Skeletal muscle cell (primary cell): ENCODE results near the gene PPP1R12B.
A peak's percentile ranks its signal among the peaks of the same experiment; 100 is the strongest.
"Not testable (repeated sequence)": the region's sequence is repeated elsewhere in the genome, so short reads cannot be mapped to it uniquely, and the experiment has no call there.

Source experiments
- DNase-seq: peaks from one replicate; pipeline ENCODE4 v3.0.0-alpha.2; 2010; ENCODE audit warnings: low read depth
- H3K4me3 ChIP-seq: 2 replicates; pipeline ENCODE4 v1.5.1; 2011; ENCODE audit warnings: low read depth, mild to moderate bottlenecking, control low read depth, low read length, moderate library complexity

Gene PPP1R12B

DNA sequence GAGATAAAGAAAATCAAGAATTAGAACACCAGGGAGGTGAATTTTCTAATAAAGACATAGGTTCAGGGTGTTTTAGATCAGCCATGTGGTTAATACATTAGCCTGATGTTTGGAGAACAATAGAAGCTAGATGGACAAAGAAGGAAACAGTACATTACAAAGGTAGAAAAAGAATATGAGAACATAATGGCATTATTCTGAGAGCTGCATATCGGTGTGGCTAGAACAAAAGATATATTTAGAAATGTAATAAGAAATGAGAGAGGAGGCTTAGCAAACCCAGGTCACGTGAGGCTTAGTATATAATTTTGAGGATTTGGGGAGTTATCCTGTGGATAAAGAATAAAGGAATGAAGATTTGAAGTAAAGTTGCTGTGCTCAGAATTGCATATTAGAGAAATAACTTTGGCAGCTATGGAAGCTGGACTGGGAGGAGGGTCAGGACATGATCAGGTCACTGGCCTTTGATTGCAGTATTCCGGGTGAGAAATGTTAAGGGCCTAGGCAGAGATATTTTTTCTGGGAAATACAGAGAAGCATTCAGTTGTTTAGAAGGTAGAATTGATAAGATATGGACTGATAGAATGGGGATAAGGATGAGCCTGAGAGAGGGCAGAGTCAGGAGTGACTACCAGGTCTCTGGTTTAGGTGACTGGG, 197.3 kb downstream of the PPP1R12B start:
- DNase-seq = not testable (repeated sequence)

DNA sequence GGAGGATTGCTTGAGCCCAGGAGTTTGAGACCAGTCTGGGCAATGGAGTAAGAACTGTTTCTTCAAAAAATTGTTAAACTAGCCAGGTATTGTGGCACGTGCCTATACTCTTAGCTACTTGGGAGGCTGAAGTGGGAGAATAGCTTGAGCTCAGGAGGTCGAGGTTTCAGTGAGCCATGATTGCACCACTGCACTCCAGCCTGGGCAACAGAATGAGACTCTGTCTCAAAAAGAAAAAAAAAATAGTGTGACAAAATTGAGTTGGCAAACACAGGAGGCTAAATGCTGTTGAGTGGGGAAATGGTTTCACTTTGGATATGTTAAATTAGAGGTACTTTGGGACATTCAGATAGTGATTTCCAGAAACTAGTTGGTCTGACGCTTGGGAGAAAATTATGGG, 197.9 kb downstream of the PPP1R12B start:
- not testable (repeated sequence) for H3K4me3 ChIP-seq, DNase-seq

More for the DNA sequence above, 197.3 kb downstream of the PPP1R12B start:
- H3K4me3 ChIP-seq = not testable (repeated sequence)

DNA sequence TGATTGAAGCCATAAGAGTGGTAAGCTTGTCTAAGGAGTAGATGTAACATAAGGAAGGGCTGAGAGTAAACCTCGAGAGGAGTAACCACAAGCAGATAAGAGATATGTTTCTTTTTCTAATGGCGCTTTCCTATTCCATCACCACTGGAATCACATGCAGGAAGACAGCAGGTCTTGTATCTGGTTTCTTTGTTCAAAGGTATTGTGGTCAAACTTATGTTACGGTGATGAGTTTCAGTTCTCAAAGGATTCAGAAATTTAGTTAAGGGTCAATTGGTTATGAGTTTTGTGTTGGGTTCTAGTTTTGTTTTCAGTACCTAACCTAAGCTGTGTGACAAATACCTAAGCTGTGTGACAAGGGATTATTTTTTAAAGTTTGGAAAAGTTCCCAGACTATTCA, 198.3 kb downstream of the PPP1R12B start:
- DNase-seq, H3K4me3 ChIP-seq: not testable (repeated sequence)

DNA sequence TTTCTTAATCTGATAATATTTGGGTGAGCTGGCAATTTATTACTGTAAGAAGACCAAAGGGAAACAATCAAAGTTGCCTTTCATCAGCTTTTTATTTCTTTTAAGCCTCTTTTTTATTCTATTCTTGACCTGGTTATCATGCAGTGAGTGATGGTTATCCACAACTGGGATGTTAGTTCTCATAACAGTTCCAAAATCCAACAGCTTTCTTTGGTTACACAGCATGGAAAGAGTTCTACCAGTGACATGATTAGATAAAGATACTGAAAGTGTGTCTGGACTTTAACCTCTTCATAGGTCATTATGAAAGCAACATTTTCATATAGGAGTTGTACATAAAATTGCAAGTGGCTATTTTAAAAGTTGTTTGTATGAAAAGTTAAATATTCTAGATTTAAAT, 198.7 kb downstream of the PPP1R12B start:
- no peak for DNase-seq
- no peak overlapping the region for H3K4me3 ChIP-seq

DNA sequence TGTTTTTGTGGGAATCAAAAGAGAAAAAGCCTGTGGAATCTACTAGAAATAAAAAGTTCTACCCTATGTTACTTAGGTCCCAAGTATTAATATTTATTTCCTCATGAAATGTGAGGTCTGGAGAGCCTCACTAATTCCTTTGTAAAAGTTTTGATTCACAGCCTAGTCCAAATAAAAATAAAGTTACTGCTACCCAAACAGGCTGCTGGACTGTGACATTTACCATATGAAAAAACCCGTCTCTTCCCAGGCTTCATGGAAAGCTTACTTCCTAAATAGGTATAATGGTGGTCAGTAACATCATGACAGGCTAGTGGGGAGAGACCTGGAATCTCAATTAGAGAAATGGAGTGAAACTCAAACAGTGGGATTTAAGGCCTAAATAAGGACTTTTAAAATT, 201.6 kb downstream of the PPP1R12B start:
- DNase-seq, H3K4me3 ChIP-seq: not testable (repeated sequence)

DNA sequence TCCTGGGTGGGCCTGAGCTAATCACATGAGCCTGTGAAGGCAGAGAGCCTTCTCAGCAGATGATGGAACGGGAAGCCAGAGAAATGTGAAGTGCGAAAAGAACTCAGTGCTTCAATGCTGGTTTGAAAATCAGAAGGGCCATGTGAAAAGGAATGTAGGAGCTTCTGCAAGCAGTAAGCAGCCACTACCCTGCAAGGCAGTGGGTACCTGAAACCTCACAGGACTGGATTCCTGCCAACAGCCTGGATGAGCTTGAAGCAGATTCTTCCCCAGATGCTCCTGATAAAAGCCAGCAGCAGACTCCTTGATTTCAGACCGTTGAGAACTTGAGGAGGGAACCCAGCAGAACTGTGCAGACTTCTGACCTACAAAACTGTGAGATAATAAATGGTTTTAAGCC, 203.2 kb downstream of the PPP1R12B start:
- no peak overlapping the region for H3K4me3 ChIP-seq
- no peak for DNase-seq

DNA sequence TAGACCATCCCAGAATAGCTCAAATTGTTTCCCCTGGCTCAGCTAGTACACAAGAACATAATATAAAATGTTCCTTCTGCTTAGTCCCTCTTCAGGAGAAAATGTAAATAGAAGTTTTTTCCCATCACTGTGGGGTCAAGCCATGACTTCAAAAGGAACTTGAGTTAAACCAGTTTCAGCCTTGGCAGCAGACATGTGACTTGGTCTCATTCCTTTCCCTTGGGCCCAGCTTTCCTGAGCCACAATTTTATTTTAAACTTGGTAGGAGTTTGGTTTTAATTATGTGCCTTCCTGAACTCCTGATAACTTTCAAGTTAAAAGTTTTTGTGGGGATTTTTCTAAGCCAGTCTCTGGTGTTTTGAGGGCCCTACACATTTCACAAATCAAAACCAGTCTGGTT, 204.1 kb downstream of the PPP1R12B start:
- H3K4me3 ChIP-seq, DNase-seq: not testable (repeated sequence)

DNA sequence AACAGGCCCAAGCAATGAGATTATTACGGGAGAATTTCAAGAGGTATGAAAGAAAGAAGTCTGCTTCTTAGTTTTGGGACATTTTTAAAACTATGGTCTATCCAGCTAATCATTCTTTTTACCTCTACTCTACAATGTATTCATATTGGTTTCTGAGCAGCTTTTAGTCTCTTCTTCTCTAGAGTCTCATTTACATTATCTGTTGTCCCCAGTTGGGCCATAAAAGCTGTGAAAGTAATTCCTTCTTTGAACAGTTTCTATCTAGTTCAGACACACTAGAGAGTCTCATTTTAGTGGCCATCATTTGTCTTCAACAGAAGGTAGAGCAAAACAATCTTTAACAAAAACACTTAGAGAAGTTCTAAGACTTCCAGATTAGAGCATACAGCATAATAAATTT, 204.6 kb downstream of the PPP1R12B start:
- not testable (repeated sequence) for DNase-seq, H3K4me3 ChIP-seq

DNA sequence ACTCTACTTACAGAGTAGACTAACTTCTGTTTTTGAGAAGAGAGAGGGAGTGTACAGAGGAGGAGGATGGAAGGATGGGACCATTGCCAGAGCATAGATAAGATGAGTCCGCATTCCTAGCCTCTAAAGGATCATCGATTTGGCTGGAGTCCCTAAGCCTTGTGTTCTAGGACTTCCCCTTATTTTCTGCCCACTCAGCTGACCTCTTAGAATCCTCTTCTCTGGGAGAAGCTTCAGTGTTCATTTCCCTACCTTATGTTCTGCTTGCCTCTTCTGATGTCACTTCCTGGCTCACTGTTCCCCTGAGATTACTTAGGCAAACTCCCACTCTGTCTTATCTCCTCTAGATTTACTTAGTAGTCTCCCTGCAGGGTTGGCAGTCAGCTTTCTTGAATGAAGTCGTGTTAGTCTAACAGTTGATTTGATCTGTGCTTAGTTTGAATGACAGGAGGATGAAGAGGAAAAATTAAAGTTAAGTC, 205.1 kb downstream of the PPP1R12B start:
- H3K4me3 ChIP-seq = no peak overlapping the region
- DNase-seq = peak; percentile 69

DNA sequence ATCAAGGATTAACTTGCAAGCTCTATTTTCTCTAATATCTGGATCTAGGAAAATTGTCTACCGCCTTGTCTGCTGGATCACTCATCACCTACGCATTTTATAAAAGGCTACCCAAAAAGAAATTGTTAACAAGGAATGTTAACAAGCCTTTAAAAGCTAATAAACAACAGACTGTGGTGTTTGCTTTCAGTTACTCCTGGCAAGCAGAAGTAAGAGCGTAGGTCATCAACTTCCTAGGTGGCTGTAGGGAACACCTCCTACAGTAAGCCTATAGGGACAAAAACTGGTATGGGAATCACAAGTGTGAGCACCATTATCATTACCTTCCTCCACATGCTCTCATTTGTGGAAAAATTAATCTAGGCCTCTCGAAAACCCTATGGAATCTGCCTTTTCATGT, 206.1 kb downstream of the PPP1R12B start:
- not testable (repeated sequence) for H3K4me3 ChIP-seq, DNase-seq

DNA sequence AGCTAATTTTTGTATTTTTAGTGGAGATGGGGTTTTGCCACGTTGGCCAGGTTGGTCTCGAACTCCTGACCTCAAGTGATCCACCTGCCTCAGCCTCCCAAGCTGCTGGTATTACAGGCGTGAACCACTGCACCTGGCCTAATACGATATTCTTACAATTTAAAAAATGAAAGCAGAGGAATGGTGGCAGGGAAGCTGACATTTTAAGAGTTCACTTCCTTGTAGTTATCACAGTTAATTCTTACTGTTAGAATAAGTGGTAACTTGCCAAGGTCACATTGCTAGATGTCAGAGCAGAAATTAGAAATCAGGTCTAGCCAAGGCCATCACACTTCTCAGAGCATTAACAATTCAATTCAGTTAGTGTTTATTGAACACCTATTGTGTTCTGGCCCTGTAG, 207.5 kb downstream of the PPP1R12B start:
- H3K4me3 ChIP-seq, DNase-seq: not testable (repeated sequence)

DNA sequence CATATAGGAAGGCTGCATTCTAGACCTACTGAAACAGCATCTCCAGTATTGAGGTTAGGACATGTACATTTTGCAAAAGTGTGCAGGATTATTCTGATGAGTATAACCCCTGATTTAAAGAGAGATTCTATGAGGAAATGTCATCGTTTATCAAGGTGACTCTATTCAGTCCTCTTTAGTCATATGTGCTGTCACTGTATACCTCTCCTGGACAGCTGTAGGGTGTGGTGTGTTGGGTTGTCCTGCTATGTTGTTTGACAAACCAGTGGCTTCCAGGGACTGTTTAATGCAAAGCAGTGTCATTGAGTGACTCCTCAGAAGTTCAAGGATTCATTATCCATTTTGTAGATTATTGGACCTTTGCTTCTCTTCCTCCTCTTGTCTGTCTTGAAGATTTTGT, 209.2 kb downstream of the PPP1R12B start:
- not testable (repeated sequence) for H3K4me3 ChIP-seq, DNase-seq

DNA sequence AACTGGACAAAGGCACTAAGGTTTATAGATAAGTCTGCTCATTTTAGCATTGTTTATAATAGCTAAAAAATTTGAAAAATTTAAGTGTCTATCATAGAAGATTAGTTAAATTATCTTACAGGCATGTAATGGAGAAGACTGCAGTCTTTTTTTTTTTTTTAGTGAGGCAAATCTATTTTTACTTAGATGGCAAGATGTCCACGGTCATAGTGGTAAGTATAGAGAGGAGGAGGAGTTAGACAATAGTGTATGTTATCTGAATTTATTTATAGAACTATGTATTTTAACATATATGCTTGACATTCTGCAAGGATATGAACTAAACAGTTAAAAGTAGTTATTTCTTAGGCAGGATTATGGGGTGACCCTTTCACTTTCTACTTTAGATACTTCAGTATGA, 212.7 kb downstream of the PPP1R12B start:
- no peak overlapping the region for H3K4me3 ChIP-seq
- no peak for DNase-seq

DNA sequence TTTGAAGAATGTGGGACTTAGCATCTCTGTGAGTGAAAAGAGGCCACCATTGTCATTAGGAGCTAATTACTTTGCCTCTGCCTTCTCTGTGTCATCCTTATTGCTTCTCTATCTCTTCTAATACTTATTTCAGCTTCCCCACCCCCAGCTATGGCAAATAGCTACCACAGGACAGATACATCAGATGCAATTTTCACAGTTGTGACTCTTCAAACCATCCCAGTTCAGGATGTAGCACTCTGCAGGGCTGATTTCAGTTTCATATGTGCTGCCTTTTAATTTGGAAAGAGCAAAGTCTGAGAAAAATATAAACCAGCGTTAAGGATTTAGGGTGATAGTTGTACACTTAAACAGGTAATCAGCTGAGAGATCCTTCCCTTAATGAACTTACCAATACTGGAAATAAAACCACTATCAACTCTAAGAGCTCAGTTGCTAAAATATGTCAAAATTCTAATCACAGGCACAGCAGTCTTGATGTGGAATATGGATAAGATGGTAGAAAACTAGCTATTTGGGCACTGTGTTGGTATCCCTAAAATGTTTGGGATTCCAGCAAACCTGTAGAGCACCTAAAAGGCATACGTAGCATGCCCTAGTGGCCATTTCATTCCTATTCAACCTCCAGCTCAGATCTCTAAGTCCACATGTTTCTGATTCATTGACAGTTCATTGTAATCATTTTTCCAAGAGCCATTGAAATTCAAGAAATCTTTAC, 213.4 kb downstream of the PPP1R12B start:
- no peak overlapping the region for H3K4me3 ChIP-seq
- DNase-seq = no peak

DNA sequence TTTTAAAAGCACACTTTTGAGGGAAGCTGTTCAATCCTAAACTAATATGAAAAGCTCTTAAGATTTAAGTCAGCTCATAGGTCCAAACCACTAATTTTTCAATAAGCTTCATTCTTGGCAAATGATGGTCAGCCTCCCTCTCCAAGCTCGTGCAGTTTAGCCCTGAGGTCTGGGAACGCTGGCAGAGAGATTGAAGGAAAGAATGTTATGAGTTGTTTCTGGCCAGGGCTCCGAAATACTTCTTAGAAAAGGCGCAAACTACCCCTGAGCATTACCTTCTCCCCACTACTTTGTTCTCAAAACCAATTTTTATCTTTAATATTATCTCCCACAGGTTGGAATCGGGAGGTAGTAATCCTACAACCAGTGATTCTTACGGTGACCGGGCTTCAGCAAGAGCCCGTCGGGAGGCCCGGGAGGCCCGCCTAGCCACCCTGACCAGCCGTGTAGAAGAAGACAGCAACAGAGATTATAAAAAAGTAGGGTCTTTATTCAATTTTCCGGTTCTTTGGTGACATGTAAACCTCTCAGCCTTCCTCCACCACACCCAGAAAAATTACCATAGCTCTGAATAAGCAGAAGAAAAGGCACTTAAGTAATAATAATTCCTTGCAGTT, 214.1 kb downstream of the PPP1R12B start:
- no peak for DNase-seq
- no peak overlapping the region for H3K4me3 ChIP-seq

DNA sequence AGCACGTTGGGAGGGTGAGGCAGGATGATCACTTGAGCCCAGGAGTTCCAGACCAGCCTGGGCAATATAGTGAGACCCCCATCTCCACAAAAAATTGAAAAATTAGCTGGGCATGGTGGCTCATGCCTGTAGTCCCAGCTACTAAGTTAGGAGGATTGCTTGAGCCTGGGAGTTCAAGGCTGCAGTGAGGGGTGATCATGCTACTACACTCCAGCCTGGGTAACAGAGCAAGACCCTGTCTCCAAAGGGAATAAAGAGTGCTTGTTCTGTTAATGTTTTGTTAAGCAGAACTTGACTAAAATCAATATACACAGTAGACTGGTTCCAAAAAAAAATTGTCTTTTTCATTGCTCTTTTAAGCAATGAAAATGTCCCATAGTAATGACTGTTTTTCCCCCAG, 215.3 kb downstream of the PPP1R12B start:
- H3K4me3 ChIP-seq = no peak overlapping the region
- no peak for DNase-seq

DNA sequence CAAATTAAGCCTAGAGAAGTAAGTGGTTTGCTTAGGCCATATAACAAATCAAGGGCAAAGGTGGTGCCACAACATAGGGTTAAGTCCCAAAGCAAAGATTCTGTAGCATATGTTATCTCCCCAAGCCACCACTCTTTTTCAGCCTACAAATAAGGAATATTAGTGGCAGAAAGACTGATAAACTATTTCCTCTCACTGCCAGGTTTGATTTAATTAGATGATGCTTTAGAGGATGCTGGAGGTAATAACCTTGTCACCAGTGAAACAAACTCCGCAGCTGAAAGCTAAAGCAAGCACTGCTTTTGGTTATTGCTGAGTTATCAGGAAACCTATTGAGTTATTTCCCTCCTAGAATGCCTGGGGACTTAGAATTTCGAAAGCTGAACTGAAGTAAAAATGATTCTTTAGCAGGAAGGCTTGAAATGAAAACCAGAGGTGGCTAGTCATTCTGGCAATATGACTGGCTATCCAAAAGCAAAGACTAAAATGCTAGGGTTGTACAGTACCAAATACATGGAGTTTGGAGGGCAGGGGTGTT, 216.5 kb downstream of the PPP1R12B start:
- no peak for DNase-seq
- H3K4me3 ChIP-seq = no peak overlapping the region

DNA sequence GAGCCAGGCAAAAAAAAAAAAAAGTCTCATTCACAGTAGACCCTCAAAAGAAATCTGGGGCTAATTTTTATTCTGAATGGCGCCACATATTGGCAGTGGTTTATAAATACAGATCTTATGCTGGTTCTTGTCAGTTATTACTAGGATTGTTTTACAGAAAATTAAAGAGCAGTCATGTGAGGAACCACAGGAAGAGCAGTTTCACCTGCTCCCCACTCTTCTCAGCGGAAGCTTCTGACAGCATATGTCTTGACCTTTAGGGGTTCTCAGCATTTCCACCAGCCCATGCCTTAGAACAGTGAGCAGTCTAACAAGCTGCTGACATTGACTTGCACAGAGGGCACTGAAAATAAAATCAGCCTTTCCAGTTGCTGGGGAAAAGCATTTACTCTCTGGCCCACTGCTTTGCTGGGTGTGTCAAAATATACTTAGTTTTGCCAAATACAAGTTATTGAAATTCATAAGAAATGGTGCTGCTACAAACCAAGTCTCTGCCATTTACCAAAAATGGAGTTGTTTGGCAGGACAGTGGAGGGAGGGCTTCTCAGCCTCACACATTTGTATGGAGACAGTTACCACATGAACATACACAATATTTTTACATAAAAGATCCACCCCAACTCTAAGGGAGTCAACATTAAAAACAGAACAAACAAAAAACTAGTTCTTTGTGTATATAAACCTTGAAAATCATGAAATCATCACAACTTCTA, 217.5 kb downstream of the PPP1R12B start:
- no peak for DNase-seq

DNA sequence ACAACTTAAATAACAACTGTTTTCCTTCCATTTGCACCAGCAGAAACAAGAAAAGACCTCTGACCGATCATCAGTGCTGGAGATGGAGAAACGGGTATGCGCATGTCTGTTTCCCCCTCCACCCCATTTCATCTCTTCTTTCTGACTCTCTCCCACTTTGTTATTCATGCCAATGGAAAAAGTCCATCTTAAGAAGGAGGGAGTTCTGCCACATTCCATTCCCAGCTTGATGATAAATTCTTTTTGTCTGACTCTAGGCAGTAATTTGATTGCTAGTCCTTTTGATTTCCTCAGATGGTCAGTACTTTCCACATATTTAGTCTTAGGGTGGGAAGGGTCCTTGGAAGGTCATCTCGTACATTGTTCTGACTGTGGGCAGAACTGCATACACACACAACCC, 219.2 kb downstream of the PPP1R12B start:
- H3K4me3 ChIP-seq = no peak overlapping the region
- DNase-seq = no peak

More for the DNA sequence above, 217.5 kb downstream of the PPP1R12B start:
- H3K4me3 ChIP-seq = no peak overlapping the region

DNA sequence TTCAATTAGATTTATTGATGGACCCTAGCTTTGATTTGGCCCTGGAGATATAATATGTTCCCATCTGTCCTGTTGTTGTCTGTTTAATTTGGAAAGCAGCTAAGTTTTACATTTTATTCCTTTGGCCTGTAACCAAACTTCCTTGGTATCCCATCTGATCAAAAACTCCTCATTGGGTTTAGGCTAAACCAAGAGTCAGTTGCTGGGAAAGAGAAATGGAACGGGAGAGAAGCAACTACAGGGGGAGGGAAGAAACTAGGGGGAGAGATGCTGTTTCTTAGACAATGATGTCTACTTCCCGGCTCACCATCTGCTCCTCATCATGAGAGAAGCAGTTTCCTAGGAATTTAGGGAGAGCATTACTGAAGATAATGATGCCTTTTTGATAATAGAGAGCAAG, 219.9 kb downstream of the PPP1R12B start:
- DNase-seq = no peak
- no peak overlapping the region for H3K4me3 ChIP-seq
